Limb (tissue), 2 donors: ENCODE measurements around the gene EPB41L4B.
"Not testable (repeated sequence)": the region's sequence is repeated elsewhere in the genome, so short reads cannot be mapped to it uniquely, and the experiment has no call there.

Source experiments
- DNase-seq, 2 donors: peaks; one replicate each; pipeline ENCODE4 v3.0.0-alpha.2; 2016; ENCODE audit errors: extremely low spot score in 2 of 2

The EPB41L4B gene

DNA sequence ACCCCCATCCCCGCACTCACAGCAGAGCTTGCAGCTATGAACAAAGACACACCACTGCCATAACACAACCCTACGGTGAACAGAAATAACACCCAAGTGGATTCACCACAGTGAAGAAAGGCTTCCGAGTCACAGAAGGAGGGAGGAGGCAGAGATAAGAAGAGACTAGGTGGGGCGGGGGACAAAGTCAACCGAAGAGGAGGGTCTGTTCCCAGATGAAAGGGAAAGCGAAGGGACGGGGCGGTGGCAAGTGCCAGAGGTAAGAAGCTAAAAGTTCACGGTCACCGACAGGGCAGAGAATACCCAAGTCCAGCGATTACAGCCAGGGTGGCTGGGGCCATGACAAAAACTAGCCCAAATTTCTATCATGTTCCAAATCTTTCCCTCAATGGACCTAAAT is 21.0 kb downstream of the EPB41L4B start:
- DNase-seq: no peak

- no peak for DNase-seq
Measured at GRCh38 chr9:109297899-109298298, 23.0 kb downstream of the EPB41L4B start.

GRCh38 chr9:109295221-109296130 is 25.4 kb downstream of the EPB41L4B start:
- no peak for DNase-seq

- DNase-seq: no peak
Measured at GRCh38 chr9:109290385-109290784, 30.5 kb downstream of the EPB41L4B start.

- no peak for DNase-seq
Measured at GRCh38 chr9:109289931-109290330, 30.9 kb downstream of the EPB41L4B start.

GRCh38 chr9:109289186-109289585 is 31.7 kb downstream of the EPB41L4B start:
- DNase-seq: no peak

GRCh38 chr9:109286981-109287380 is 33.9 kb downstream of the EPB41L4B start:
- DNase-seq: no peak

DNA sequence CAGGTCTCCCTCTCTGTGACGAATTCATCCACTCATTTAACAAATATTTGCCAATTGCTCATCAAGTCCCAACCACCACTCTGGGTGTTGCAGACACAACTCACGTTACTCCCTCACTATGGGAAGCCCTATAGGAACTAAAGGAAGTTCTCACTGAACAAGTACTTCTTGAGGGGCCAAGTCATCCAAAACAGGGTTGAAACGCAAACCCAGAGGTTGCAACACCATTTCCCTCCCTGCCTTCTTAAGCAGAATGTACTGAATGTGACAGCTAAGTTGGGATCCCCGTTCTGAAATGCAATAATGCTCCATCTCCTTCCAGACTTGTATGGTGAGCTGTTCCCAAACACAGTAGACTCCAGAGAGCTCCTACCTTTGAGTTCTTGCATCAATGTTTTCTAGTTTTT is 34.3 kb downstream of the EPB41L4B start:
- no peak for DNase-seq

DNA sequence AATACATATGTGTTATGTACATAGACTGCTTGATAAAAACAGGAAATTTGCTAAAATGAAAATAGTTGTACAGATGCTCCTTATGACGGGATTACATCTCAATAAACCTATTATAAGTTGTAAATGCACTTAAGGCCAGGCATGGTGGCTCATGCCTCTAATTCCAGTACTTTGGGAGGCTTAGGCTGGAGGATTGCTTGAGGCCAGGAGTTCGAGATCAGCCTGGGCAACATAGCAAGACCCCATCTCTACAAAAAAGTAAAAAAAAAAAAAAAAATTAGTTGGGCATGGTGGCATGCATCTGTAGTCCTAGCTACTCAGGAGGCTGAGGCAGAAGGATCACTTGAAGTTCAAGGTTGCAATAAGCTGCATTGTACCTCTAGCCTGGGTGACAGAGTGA is 37.2 kb downstream of the EPB41L4B start:
- DNase-seq: not testable (repeated sequence)

DNA sequence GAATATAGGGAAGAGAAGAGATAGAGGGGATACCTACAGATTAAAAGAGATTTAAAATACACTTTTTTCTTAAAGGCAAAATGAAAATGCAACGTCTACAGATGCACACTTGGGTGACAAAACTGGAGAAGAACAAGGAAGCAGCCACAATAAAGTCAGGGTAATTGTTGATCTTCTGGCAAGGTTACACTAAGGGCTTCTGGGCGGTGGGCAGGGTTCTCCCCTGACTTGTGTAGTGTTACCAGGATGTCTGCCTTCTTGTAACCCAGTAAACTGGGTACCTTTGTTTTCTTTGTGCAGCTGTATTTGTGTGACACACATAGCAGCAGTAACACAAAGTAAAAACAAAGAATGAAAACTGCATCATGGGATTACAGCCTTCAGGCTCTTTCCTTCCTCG is 37.8 kb downstream of the EPB41L4B start:
- DNase-seq: no peak

- DNase-seq: no peak
Measured at GRCh38 chr9:109282302-109282701, 38.6 kb downstream of the EPB41L4B start.

DNA sequence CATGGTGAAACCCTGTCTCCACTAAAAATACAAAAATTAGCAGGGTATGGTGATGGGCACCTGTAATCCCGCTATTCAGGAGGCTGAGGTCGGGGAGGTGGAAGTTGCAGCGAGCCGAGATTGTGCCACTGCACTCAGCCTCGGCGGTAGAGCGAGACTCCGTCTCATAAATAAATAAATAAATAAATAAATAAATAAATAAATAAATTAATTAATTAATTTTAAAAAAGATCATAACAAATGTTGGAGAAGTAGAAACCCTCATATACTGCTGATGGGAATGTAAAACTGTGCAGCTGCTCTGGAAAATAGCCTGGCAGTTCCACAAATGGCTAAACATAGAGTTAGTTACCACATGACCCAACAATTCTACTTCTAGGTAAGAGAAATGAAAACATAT is 39.3 kb downstream of the EPB41L4B start:
- DNase-seq: no peak

- DNase-seq: no peak
Measured at GRCh38 chr9:109278848-109279247, 42.0 kb downstream of the EPB41L4B start.

DNA sequence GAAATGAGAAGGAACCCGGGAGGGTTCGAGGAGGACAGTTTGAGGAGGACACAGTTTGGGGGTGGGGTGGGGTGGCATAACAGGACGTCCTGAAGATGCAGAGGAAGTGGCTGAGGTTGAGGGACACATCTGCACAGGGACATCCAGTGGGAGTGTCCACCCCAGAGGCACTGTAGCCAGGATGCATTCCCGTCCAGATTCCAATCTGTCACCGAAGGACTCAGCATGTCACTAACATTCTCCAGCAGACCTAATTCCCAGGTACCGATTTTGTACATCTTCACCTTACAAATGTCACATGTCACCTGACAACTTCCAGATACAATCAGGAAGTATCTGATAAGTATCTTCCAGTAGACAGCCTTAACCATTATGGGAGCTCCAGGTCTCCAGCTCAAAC is 42.6 kb downstream of the EPB41L4B start:
- no peak for DNase-seq

GRCh38 chr9:109277451-109277850 is 43.4 kb downstream of the EPB41L4B start:
- DNase-seq: no peak

- DNase-seq: no peak
Measured at GRCh38 chr9:109276469-109277440, 44.1 kb downstream of the EPB41L4B start.

DNA sequence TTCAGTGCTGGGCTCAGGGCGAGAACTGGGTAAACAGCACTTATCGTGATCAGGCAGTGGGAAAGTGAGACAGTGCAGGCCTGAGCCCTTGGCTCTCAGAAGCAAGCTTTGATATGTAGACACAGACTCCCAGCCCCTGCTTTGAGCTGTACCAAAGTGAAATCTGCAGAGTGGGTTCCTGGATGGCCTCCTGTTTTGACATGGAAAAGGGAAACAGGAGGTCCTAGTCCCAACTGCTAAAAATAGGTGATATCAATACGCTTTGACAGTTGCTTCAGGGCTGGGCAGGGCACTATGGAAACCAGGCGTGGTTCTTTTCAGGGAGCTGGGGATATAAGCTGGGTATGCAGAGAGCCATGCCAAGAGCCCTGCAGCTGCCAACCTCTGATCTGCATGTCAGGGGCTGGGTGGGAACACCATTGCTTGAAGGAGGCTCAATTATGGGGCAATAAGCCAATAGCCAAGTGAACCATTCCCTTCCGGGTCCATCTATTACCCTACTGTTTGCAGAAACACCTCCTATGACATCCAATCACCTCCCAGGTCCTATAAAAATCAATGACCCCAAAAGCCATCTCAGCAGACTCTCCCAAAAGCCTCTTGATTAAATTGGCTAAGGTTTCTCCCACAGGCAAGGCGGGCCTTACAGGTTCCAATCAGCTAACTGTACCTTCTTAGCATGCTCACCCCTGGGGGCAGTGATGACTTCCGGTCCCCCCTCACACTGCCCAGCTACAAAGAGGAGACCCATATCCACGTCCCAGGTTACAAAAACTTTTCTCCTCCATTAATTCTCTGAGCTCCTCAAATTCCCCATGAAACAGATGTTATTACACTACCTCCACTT is 45.8 kb downstream of the EPB41L4B start:
- peak in 1 of 2 donors; percentile 38 for DNase-seq

GRCh38 chr9:109273869-109274268 is 47.0 kb downstream of the EPB41L4B start:
- no peak for DNase-seq

DNA sequence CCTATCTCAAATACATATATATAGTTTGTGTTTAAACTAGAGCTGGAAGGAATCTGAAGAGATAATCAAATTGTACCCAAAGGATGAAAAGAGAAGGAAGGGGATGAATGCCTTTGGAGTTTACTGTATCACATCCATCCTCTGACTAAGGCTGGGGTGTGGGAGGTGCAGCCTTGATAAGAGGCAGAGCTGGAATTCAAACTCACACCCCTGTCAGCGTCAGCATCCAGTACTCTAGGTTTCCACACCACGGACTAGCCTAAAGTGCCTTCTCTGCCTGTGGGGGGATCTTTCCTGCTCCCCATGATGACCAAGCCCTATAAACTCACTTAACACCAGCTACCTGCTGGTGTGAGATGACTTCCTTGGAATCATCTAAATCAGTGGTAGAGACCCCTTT is 48.1 kb downstream of the EPB41L4B start:
- no peak for DNase-seq

GRCh38 chr9:109272045-109272444 is 48.8 kb downstream of the EPB41L4B start:
- DNase-seq: no peak
